RWPE2 (cell line): ENCODE data around the gene GAGE10.

Source experiments
- ATAC-seq: fragments of 200-7000 bp; cut with Tn5 transposase; 3 replicates; pipeline ENCODE4 v1.9.1; 2021; ENCODE audit warnings: low read depth
- DNase-seq: peaks from one replicate; pipeline ENCODE4 v3.0.0-alpha.2; 2020; ENCODE audit warnings: low spot score
- H3K27ac ChIP-seq: fragments of 450-650 bp; 2 replicates; pipeline ENCODE4 v1.5.1; 2017; ENCODE audit warnings: mild to moderate bottlenecking; ENCODE audit not compliant: poor library complexity, severe bottlenecking
- H3K27me3 ChIP-seq: fragments of 250-450 bp; sonication (Bioruptor Pico); 2 replicates; pipeline ENCODE4 v1.5.1; 2021; ENCODE audit warnings: mild to moderate bottlenecking, moderate library complexity; ENCODE audit not compliant: insufficient read depth, poor library complexity, severe bottlenecking
- H3K36me3 ChIP-seq: fragments of 250-450 bp; sonication (Bioruptor Pico); 2 replicates; pipeline ENCODE4 v1.5.1; 2020; ENCODE audit warnings: low read depth, mild to moderate bottlenecking, moderate library complexity
- H3K4me1 ChIP-seq: fragments of 250-450 bp; sonication (Bioruptor Pico); 2 replicates; pipeline ENCODE4 v1.5.1; 2021; ENCODE audit warnings: mild to moderate bottlenecking, moderate library complexity; ENCODE audit not compliant: insufficient read depth, poor library complexity, severe bottlenecking
- H3K4me3 ChIP-seq: fragments of 250-450 bp; sonication (Bioruptor Pico); 2 replicates; pipeline ENCODE4 v1.5.1; 2021; ENCODE audit warnings: mild to moderate bottlenecking, moderate library complexity; ENCODE audit not compliant: severe bottlenecking
- H3K9me3 ChIP-seq: fragments of 250-450 bp; sonication (Bioruptor Pico); 2 replicates; pipeline ENCODE4 v1.5.1; 2021; ENCODE audit warnings: mild to moderate bottlenecking, moderate library complexity; ENCODE audit not compliant: severe bottlenecking
- CTCF ChIP-seq: fragments of 450-650 bp; IDR thresholded peaks from one replicate; pipeline ENCODE4 v1.5.1; 2017; ENCODE audit warnings: mild to moderate bottlenecking, moderate library complexity; ENCODE audit not compliant: poor library complexity, severe bottlenecking

The GAGE10 gene

GRCh38 chrX:49284212-49284611, 19.2 kb upstream of the GAGE10 start:
- DNase-seq: no peak
- Histone ChIP-seq H3K4me1 (no peaks in the 10 kb centered on the region), H3K36me3 (no peaks in the 10 kb centered on the region), H3K27ac (no peak overlapping the region), H3K4me3 (no peak overlapping the region), H3K27me3 (no peaks in the 10 kb centered on the region), H3K9me3 (no peaks in the 10 kb centered on the region)
- ATAC-seq: no peak
- TF ChIP-seq CTCF: no peak

GRCh38 chrX:49286136-49286535, 17.3 kb upstream of the GAGE10 start:
- H3K36me3 ChIP-seq: no peaks in the 10 kb centered on the region
- ATAC-seq (no peak), DNase-seq (no peak)
- no peak overlapping the region for H3K27ac ChIP-seq
- H3K27me3 ChIP-seq: no peaks in the 10 kb centered on the region
- H3K4me3 ChIP-seq: no peak overlapping the region
- no peak for TF ChIP-seq CTCF
- H3K9me3 ChIP-seq: no peaks in the 10 kb centered on the region
- no peaks in the 10 kb centered on the region for H3K4me1 ChIP-seq

GRCh38 chrX:49286581-49286980, 16.9 kb upstream of the GAGE10 start:
- no peaks in the 10 kb centered on the region for H3K36me3 ChIP-seq
- no peak overlapping the region for H3K27ac ChIP-seq
- H3K9me3 ChIP-seq: no peaks in the 10 kb centered on the region
- no peak overlapping the region for H3K4me3 ChIP-seq
- no peaks in the 10 kb centered on the region for H3K27me3 ChIP-seq
- DNase-seq (no peak), ATAC-seq (no peak)
- no peak for TF ChIP-seq CTCF
- H3K4me1 ChIP-seq: no peaks in the 10 kb centered on the region

- no peaks in the 10 kb centered on the region for H3K9me3 ChIP-seq
- TF ChIP-seq CTCF: no peak
- H3K27me3 ChIP-seq: no peaks in the 10 kb centered on the region
- no peaks in the 10 kb centered on the region for H3K36me3 ChIP-seq
- no peaks in the 10 kb centered on the region for H3K4me1 ChIP-seq
- no peak overlapping the region for H3K27ac ChIP-seq
- no peak for ATAC-seq
- H3K4me3 ChIP-seq: no peak overlapping the region
- DNase-seq: no peak
Observed at GRCh38 chrX:49287665-49288064, 15.8 kb upstream of the GAGE10 start.

GRCh38 chrX:49290215-49290614, 13.2 kb upstream of the GAGE10 start:
- Histone ChIP-seq H3K36me3 (no peaks in the 10 kb centered on the region), H3K27ac (no peak overlapping the region), H3K27me3 (no peaks in the 10 kb centered on the region), H3K4me1 (no peaks in the 10 kb centered on the region), H3K9me3 (no peaks in the 10 kb centered on the region), H3K4me3 (no peak overlapping the region)
- TF ChIP-seq CTCF: no peak
- no peak for DNase-seq
- no peak for ATAC-seq
